Measurements from ENCODE around the gene PANK4. TPM values are rescaled to one million over a fixed set of nuclear protein-coding genes. Genes with fewer than 3 reads are reported as not detected.

The PANK4 gene
- total and polyA plus RNA-seq, 4 donors: 25.7 to 37.9 (median 32.2) TPM

- Histone ChIP-seq H3K27me3 (ENCODE audit: control insufficient read depth, insufficient read depth, low read length) (no peaks in the 10 kb centered on the region), H3K9me3 (ENCODE audit: control insufficient read depth, insufficient read depth, low read length) (no peaks in the 10 kb centered on the region), H3K36me3 (ENCODE audit: control insufficient read depth, insufficient read depth, low read length) (peaks cover 98% of the 10 kb centered on the region), H3K4me3 (ENCODE audit: low read depth, low read length) (no peak overlapping the region), H3K27ac (ENCODE audit: low read depth, low read length) (no peak overlapping the region), H3K4me1 (ENCODE audit: control insufficient read depth, insufficient read depth, low read length) (no peaks in the 10 kb centered on the region)
- no peak for DNase-seq (ENCODE audit: low read depth in 4 of 6, low spot score in 6 of 6)
- WGBS (ENCODE audit: insufficient coverage): 97% methylated on average over 14 of the region's 14 CpGs
These were observed 9.4 kb downstream of the PANK4 start for GRCh38 chr1:2516946-2517345.

DNA sequence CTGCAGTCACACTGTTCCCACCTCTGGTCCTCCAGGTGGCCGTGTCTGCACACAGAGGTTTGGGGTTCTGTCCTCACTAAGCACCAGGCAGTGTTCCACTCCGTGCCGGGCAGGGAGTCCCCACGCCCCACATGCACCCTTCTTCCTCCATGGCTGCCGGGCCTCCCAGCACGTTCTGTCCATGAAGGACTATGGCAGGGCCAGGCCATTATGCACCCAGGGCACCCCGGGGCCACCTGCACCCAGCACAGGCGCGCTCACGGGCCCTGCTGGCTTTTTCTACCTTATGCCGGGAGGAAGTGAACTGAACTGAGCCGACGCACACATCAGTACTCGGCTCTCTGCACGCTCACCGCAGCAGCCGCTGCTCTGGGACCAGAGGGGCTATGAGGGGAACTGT lies 10.3 kb downstream of the PANK4 start:
- 95% methylated on average over 17 of the region's 17 CpGs for WGBS (ENCODE audit: insufficient coverage)
- Histone ChIP-seq H3K27me3 (ENCODE audit: control insufficient read depth, insufficient read depth, low read length) (no peaks in the 10 kb centered on the region), H3K4me3 (ENCODE audit: low read depth, low read length) (no peak overlapping the region), H3K9me3 (ENCODE audit: control insufficient read depth, insufficient read depth, low read length) (no peaks in the 10 kb centered on the region), H3K27ac (ENCODE audit: low read depth, low read length) (no peak overlapping the region), H3K4me1 (ENCODE audit: control insufficient read depth, insufficient read depth, low read length) (no peaks in the 10 kb centered on the region), H3K36me3 (ENCODE audit: control insufficient read depth, insufficient read depth, low read length) (peaks cover 100% of the 10 kb centered on the region)
- DNase-seq (ENCODE audit: low read depth in 4 of 6, low spot score in 6 of 6): no peak

DNA sequence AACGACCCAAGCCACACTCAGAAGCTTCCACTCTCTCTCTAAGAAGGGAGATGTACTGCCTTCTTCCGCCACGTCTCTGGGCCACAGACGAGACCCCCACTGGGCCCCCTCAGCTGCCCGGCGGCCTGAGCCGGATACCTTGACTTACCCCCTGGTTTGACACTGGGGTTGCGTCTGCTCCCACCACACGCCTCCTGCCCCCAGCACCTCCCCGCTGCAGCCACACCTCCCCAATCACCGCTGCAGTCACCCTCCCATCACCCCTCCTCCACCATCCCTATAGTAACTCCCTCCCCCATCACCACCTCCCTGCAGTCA lies 10.7 kb downstream of the PANK4 start:
- Histone ChIP-seq H3K9me3 (ENCODE audit: control insufficient read depth, insufficient read depth, low read length) (no peaks in the 10 kb centered on the region), H3K27me3 (ENCODE audit: control insufficient read depth, insufficient read depth, low read length) (no peaks in the 10 kb centered on the region), H3K4me3 (ENCODE audit: low read depth, low read length) (no peak overlapping the region), H3K27ac (ENCODE audit: low read depth, low read length) (no peak overlapping the region), H3K4me1 (ENCODE audit: control insufficient read depth, insufficient read depth, low read length) (no peaks in the 10 kb centered on the region), H3K36me3 (ENCODE audit: control insufficient read depth, insufficient read depth, low read length) (peaks cover 100% of the 10 kb centered on the region)
- no peak for DNase-seq (ENCODE audit: low read depth in 4 of 6, low spot score in 6 of 6)
- WGBS (ENCODE audit: insufficient coverage): 94% methylated on average over 11 of the region's 11 CpGs

DNA sequence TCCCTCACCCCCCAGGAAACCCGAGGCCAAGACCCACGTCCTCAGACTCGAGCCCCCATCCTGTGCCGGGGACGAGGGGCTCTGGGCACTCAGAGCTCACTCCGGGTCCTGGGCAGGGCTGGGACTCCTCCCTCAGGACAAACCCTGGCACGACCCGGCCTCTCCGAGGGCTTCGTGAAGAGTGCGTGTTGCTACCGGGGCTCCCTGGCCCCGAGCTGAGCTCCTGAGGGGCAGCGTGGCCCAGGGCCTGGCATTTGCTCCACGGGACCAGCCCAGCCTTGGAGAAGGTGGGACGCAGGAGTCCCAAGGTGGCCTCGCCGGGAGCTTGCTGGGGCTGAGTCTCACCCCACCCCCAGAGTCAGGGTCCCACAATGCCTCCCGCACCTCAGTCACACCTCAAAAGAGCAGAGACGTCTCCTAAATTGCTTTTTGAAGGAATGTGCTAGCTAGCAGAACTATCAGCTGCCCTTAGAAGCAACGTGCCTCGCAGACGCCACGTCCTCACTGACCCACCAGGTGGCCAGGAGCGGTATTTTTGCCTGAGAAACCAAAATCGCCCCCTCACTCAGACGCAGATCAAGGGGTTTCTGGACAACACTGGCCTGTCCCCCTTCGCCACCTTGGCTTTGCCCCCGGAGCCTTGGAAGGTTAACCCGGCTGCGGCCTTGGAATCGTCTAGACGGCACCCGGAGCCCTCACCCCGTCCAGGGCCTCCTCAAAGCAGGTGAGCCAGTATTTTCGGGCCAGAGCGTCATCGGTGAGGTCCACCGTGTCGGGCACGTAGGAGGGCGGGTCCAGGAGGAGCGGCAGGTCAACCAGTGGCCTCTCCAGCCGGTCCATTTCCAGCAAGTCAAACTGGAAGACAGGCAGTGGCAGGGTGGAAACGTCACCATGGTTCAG lies 11.3 kb downstream of the PANK4 start:
- Histone ChIP-seq H3K27me3 (ENCODE audit: control insufficient read depth, insufficient read depth, low read length) (no peaks in the 10 kb centered on the region), H3K4me1 (ENCODE audit: control insufficient read depth, insufficient read depth, low read length) (no peaks in the 10 kb centered on the region), H3K4me3 (ENCODE audit: low read depth, low read length) (no peak overlapping the region), H3K36me3 (ENCODE audit: control insufficient read depth, insufficient read depth, low read length) (peaks cover 100% of the 10 kb centered on the region), H3K27ac (ENCODE audit: low read depth, low read length) (no peak overlapping the region), H3K9me3 (ENCODE audit: control insufficient read depth, insufficient read depth, low read length) (no peaks in the 10 kb centered on the region)
- 92% methylated on average over 44 of the region's 45 CpGs for WGBS (ENCODE audit: insufficient coverage)
- DNase-seq (ENCODE audit: low read depth in 4 of 6, low spot score in 6 of 6): no peak

GRCh38 chr1:2513939-2514652 lies 12.3 kb downstream of the PANK4 start:
- Histone ChIP-seq H3K4me3 (ENCODE audit: low read depth, low read length) (no peak overlapping the region), H3K9me3 (ENCODE audit: control insufficient read depth, insufficient read depth, low read length) (no peaks in the 10 kb centered on the region), H3K27me3 (ENCODE audit: control insufficient read depth, insufficient read depth, low read length) (no peaks in the 10 kb centered on the region), H3K4me1 (ENCODE audit: control insufficient read depth, insufficient read depth, low read length) (no peaks in the 10 kb centered on the region), H3K27ac (ENCODE audit: low read depth, low read length) (no peak overlapping the region), H3K36me3 (ENCODE audit: control insufficient read depth, insufficient read depth, low read length) (peaks cover 100% of the 10 kb centered on the region)
- DNase-seq (ENCODE audit: low read depth in 4 of 6, low spot score in 6 of 6): no peak
- 94% methylated on average over 41 of the region's 43 CpGs for WGBS (ENCODE audit: insufficient coverage)

DNA sequence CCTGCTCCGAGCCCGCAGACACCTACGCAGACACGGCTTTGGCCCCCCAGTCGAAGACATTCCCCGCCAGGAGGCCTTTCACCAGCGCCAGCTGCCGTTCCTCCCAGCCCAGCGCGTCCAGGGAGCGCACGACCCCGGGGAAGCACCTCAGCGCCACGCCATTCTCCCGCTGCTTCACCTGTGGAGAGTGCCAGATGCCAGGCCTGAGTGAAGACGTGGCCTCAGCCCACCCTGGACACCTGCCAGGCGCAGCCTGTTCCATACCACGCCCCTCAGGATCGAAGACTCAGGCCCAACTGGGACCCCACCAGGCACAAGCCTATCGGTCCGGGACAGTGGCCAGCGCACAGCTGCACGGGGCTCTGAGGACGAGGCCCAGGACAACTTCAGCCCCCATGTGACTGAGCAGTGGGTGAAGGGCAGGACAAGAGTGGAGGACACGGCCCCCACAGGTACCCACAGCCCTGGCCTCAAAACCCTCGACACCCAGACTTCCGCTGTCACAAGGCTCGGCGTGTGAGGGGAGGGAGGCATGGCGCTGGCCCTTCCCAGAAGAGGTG lies 13.5 kb downstream of the PANK4 start:
- H3K27ac ChIP-seq (ENCODE audit: low read depth, low read length): no peak overlapping the region
- DNase-seq (ENCODE audit: low read depth in 4 of 6, low spot score in 6 of 6): no peak
- peaks cover 100% of the 10 kb centered on the region for H3K36me3 ChIP-seq (ENCODE audit: control insufficient read depth, insufficient read depth, low read length)
- 90% methylated on average over 30 of the region's 31 CpGs for WGBS (ENCODE audit: insufficient coverage)
- no peak overlapping the region for H3K4me3 ChIP-seq (ENCODE audit: low read depth, low read length)
- H3K27me3 ChIP-seq (ENCODE audit: control insufficient read depth, insufficient read depth, low read length): no peaks in the 10 kb centered on the region
- no peaks in the 10 kb centered on the region for H3K4me1 ChIP-seq (ENCODE audit: control insufficient read depth, insufficient read depth, low read length)
- no peaks in the 10 kb centered on the region for H3K9me3 ChIP-seq (ENCODE audit: control insufficient read depth, insufficient read depth, low read length)

DNA sequence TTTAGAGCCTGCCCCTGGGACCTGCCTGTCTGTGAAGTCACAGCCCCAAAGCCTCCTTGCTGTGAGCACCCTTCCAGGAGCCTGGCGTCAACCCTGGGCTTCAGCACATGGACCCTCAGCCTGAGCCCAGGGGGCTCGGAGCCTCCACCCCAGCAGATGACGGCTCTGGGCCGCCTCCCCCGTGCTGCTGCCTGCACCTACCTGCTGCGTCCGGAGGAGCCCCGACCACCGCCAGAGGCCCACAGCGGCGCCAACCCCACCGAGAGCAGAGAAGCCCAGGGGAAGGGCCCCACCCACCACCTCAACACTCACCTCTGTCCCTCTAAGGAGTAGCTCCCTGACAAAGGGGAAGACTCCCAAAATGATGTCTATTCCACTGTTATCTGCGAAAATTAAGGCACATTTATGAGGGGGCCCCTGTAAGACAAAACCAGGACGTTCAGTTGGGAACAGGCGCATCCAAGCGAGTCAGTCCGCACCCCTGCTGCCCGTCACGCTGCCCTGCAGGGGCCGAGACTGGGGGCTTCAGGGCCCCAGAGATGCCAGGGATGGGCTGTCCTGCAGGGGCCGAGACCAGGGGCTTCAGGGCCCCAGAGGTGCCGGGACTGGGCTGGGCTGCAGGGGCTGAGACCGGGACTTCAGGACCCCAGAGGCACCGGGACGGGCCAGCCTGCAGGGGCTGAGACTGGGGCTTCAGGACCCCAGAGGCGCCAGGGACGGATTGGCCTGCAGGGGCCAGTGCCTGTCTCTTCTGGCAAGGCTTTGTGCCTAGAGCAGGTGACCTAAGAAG lies 15.8 kb downstream of the PANK4 start:
- no peak overlapping the region for H3K27ac ChIP-seq (ENCODE audit: low read depth, low read length)
- peaks cover under 1% of the 10 kb centered on the region for H3K4me1 ChIP-seq (ENCODE audit: control insufficient read depth, insufficient read depth, low read length)
- 94% methylated on average over 20 of the region's 27 CpGs for WGBS (ENCODE audit: insufficient coverage)
- H3K27me3 ChIP-seq (ENCODE audit: control insufficient read depth, insufficient read depth, low read length): no peaks in the 10 kb centered on the region
- DNase-seq (ENCODE audit: low read depth in 4 of 6, low spot score in 6 of 6): no peak
- peaks cover 100% of the 10 kb centered on the region for H3K36me3 ChIP-seq (ENCODE audit: control insufficient read depth, insufficient read depth, low read length)
- no peaks in the 10 kb centered on the region for H3K9me3 ChIP-seq (ENCODE audit: control insufficient read depth, insufficient read depth, low read length)
- H3K4me3 ChIP-seq (ENCODE audit: low read depth, low read length): no peak overlapping the region

DNA sequence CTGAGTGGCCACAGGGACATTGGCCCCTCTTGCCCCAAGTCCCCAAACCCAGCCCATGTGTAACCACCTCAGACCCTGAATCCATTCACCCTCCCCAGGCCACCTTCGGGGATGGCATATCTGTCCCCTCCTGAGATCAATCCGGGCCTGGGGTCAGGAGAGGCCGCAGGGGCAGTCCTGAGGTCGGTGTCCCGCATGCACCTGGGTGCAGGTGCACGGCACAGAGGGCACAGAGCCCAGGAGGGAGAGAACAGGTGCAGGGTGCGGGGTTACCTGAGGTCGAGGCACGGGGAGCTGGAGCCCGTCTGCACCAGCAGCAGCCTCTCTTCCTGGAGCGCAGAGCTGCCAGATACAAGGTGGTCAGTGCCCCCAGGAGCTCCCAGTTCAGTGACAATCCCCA lies 16.8 kb downstream of the PANK4 start:
- no peak overlapping the region for H3K27ac ChIP-seq (ENCODE audit: low read depth, low read length)
- peaks cover 7% of the 10 kb centered on the region for H3K4me1 ChIP-seq (ENCODE audit: control insufficient read depth, insufficient read depth, low read length)
- no peaks in the 10 kb centered on the region for H3K27me3 ChIP-seq (ENCODE audit: control insufficient read depth, insufficient read depth, low read length)
- no peaks in the 10 kb centered on the region for H3K9me3 ChIP-seq (ENCODE audit: control insufficient read depth, insufficient read depth, low read length)
- peaks cover 100% of the 10 kb centered on the region for H3K36me3 ChIP-seq (ENCODE audit: control insufficient read depth, insufficient read depth, low read length)
- no peak for DNase-seq (ENCODE audit: low read depth in 4 of 6, low spot score in 6 of 6)
- 93% methylated on average over 11 of the region's 11 CpGs for WGBS (ENCODE audit: insufficient coverage)
- H3K4me3 ChIP-seq (ENCODE audit: low read depth, low read length): no peak overlapping the region

GRCh38 chr1:2508751-2509150 lies 17.6 kb downstream of the PANK4 start:
- Histone ChIP-seq H3K36me3 (ENCODE audit: control insufficient read depth, insufficient read depth, low read length) (peaks cover 100% of the 10 kb centered on the region), H3K27ac (ENCODE audit: low read depth, low read length) (no peak overlapping the region), H3K27me3 (ENCODE audit: control insufficient read depth, insufficient read depth, low read length) (no peaks in the 10 kb centered on the region), H3K9me3 (ENCODE audit: control insufficient read depth, insufficient read depth, low read length) (no peaks in the 10 kb centered on the region), H3K4me3 (ENCODE audit: low read depth, low read length) (no peak overlapping the region), H3K4me1 (ENCODE audit: control insufficient read depth, insufficient read depth, low read length) (peaks cover 14% of the 10 kb centered on the region)
- DNase-seq (ENCODE audit: low read depth in 4 of 6, low spot score in 6 of 6): no peak
- WGBS (ENCODE audit: insufficient coverage): 92% methylated on average over 29 of the region's 29 CpGs
